Ishikawa (cell line): ENCODE data around the gene SLC7A6.

Experiments used
- CEBPB ChIP-seq: IDR thresholded peaks from 2 replicates; pipeline ENCODE4 v1.6.1; 2012
- CREB1 ChIP-seq: IDR thresholded peaks from 2 replicates; pipeline ENCODE4 v1.6.1; 2012; ENCODE audit warnings: low read depth
- EP300 ChIP-seq: IDR thresholded peaks from 2 replicates; pipeline ENCODE4 v1.6.1; 2012; ENCODE audit warnings: borderline replicate concordance
- MAX ChIP-seq: IDR thresholded peaks from 2 replicates; pipeline ENCODE4 v1.6.1; 2012
- NFIC ChIP-seq: IDR thresholded peaks from 2 replicates; pipeline ENCODE4 v1.6.1; 2012
- RAD21 ChIP-seq: IDR thresholded peaks from 2 replicates; pipeline ENCODE4 v1.6.1; 2012; ENCODE audit warnings: low read depth
- YY1 ChIP-seq: IDR thresholded peaks from 2 replicates; pipeline ENCODE4 v1.6.1; 2012; ENCODE audit warnings: low read depth
- ZBTB7A ChIP-seq: IDR thresholded peaks from 2 replicates; pipeline ENCODE4 v1.6.1; 2012; ENCODE audit warnings: low read depth
- TF ChIP-seq, protein P1 (sequence below): IDR thresholded peaks from 2 replicates; pipeline ENCODE4 v1.6.1; 2012; ENCODE audit warnings: low read depth, mild to moderate bottlenecking

DNA sequence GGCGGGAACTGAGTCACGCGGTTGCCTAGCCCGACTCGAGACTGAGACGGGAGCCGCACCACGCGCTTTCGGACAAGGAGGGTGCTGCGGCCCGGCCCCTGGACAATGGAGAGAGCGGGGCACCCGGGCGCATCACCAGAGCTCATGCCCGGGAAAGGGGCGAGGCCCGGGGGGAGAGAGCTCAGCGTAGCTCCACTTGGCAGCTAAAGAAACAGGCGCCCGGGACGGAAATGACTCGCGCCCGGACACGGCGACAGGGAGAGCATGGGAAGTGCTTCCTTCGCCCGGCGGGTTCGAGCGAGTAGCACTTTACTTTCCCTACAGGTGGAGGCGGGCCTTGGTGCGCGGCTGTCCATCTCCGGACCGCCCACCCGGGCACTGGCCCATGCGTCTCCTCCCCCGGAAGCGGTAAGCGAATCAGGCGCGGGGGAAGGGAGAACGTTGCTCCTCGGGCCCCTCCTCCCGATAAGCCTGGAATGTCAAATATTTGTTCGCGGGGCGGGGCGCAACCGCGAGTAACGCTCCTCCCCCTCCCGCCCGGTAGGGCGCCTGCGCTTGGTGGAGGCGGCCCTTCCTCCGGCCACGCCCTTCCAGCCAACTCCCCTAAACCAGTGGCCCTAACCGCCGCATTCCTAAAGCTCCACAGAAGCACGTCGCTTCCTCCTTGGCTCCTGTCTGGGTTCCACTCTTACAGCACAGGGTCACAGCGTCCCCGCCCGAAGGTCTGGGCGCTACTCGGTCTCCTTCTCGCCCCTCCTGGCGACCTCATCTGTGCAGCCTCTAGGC lies 26.9 kb upstream of the SLC7A6 start:
- peak; percentile 78; the same call in 1 of the 2 replicates for TF ChIP-seq MAX
- no peak for TF ChIP-seq RAD21
- TF ChIP-seq NFIC: no peak
- TF ChIP-seq YY1: no peak
- peak; percentile 3; the same call in 1 of the 2 replicates for TF ChIP-seq CEBPB
- TF ChIP-seq ZBTB7A: peak; percentile 30; the same call in 1 of the 2 replicates
- TF ChIP-seq, protein P1, sequence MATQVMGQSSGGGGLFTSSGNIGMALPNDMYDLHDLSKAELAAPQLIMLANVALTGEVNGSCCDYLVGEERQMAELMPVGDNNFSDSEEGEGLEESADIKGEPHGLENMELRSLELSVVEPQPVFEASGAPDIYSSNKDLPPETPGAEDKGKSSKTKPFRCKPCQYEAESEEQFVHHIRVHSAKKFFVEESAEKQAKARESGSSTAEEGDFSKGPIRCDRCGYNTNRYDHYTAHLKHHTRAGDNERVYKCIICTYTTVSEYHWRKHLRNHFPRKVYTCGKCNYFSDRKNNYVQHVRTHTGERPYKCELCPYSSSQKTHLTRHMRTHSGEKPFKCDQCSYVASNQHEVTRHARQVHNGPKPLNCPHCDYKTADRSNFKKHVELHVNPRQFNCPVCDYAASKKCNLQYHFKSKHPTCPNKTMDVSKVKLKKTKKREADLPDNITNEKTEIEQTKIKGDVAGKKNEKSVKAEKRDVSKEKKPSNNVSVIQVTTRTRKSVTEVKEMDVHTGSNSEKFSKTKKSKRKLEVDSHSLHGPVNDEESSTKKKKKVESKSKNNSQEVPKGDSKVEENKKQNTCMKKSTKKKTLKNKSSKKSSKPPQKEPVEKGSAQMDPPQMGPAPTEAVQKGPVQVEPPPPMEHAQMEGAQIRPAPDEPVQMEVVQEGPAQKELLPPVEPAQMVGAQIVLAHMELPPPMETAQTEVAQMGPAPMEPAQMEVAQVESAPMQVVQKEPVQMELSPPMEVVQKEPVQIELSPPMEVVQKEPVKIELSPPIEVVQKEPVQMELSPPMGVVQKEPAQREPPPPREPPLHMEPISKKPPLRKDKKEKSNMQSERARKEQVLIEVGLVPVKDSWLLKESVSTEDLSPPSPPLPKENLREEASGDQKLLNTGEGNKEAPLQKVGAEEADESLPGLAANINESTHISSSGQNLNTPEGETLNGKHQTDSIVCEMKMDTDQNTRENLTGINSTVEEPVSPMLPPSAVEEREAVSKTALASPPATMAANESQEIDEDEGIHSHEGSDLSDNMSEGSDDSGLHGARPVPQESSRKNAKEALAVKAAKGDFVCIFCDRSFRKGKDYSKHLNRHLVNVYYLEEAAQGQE: no peak
- no peak for TF ChIP-seq EP300
- no peak for TF ChIP-seq CREB1
